NCI-H69 (cell line): ENCODE measurements around the gene IL1RAPL1.
"Not testable (repeated sequence)": the region's sequence is repeated elsewhere in the genome, so short reads cannot be mapped to it uniquely, and the experiment has no call there.

Source experiments
- DNase-seq: peaks from one replicate; lab custom pipeline; 2025; lab: John Stamatoyannopoulos, UW

IL1RAPL1 gene

DNA sequence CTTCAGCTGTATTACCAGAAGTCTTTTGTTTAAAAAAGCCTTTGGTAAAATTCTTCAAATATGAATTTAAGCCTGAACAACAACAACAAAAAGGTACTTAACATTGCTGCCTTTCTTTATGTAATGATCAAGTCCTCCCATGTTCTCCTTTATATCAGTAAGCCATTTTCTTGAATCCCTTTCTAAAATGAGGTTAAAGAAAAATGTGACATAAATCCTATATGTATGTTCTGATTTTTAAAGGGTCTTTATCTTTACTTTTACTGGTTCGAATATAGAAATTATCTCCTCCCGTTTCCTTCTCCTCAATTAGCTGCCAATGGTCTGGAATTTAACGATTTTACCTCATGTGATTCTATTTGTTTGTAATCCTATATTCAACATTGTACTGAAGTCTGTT is 522.8 kb downstream of the IL1RAPL1 start:
- no peak for DNase-seq

DNA sequence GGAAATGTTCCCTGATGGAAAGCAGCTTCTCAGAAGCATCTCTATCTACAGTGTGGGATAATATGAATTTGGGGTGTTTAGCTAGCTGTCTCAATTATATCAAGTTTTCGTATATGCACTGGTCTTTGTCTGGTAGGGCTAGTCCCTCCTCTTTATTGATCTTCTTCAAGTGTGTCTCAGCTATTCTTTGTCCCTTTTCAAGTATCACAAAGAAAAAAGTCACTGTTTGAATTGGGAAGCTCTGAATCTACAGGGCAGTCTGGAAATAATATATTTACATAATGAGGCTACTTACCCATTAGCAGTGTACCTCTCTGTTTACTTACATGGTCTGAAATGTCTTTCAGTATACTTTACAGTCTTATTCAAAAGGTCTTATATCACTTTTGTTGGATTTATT is 526.0 kb downstream of the IL1RAPL1 start:
- no peak for DNase-seq

DNA sequence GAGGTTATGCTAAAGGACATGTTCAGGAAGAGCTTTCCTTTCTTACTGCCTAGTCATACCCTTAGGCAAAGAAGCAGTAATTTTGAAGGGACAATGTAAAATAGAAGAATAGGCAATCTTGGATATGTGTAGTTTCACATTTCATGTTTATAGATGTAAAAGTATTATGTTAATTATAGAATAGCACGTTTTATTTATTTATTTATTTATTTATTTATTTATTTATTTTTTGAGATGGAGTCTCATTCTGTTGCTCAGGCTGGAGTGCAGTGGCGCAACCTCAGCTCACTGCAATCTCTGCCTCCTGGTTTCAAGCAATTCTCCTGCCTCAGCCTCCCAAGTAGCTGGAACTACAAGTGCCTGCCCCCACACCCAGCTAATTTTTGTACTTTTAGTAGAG is 535.6 kb downstream of the IL1RAPL1 start:
- DNase-seq = not testable (repeated sequence)

DNA sequence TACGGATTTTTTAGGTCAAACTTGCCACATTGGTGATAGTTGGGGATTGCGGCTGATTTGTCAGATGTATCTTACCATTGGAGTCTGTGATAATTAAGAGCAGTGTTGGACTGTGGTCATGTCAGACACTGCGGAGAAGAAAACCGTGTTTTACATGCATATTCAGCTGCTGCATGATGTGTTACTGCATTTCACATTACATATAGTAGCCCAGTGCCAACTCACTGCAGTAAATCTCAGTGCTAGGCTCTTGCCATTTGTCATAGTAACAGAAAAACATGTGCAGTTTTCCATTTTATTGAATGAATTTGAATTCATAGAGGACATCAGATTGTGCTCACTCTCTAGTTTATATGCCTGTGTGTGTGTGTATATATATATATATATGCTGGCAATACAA is 543.7 kb downstream of the IL1RAPL1 start:
- DNase-seq = no peak

DNA sequence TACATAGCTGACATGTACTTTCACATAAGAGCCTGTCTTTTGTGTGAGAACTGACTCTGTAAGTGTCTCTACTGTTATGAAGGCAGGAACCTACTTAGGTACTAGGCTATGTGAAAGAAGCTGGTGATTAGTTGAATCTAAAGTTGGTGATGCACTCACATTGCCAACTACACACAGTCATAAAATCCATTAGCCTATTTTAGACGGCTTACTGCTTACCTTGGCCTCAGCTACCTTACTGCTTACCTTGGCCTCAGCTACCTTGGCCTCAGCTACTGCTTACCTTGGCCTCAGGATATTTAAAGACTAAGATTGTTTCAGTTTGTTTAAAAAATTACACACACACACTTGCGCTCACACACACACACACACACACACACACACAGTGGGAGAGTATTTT is 549.7 kb downstream of the IL1RAPL1 start:
- DNase-seq = no peak

DNA sequence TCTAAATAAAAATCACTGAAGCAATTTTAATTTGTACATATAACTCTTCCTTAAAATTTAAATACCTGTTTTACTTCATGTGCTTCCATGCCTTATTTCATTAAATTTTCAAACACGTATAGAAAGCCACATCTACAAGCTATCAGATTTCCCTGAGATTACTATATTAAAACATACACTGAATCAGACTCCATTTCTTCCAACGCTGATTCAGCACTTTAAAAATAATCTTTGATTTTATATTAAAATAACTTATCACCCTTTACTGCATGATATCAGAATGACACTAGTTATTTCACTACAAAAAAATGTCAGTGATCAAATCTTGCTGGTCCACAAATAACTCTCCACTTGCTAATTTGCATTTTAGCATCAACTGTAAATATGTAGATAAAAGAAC is 550.8 kb downstream of the IL1RAPL1 start:
- no peak for DNase-seq

DNA sequence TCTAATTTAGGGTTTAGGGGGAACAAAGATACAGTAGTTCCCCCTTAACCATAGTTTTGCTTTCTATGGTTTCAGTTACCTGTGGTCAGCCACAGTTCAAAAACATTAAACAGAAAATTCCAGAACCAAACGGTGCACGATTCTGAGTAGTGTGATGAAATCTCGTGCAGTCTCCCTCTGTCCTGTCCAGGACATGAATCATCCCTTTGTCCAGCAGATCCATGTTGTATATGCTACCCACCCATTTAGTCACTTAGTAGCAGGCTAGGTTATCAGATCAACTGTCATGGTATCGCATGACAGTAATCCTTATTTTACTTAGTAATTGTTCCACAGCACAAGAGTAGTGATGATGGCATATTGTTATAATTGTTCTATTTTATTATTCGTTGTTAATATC is 556.1 kb downstream of the IL1RAPL1 start:
- DNase-seq = no peak

DNA sequence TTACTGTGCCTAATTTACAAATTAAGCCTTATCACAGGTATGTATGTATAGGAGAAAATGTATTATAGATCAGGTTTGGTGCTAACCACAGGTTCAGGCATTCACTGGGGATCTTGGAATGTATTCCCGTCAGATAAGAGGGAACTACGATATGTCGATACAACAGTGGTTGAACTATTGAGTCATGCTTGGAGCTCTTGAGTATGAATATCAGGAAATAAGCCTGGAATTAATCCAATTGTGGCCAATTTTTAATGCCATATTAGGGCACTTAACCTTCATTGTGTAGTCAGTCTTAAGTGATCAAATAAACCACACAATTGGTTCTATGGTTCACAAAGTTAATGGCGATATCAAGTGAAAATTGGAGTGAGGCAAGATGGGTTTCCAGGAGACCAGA is 556.5 kb downstream of the IL1RAPL1 start:
- DNase-seq = no peak

DNA sequence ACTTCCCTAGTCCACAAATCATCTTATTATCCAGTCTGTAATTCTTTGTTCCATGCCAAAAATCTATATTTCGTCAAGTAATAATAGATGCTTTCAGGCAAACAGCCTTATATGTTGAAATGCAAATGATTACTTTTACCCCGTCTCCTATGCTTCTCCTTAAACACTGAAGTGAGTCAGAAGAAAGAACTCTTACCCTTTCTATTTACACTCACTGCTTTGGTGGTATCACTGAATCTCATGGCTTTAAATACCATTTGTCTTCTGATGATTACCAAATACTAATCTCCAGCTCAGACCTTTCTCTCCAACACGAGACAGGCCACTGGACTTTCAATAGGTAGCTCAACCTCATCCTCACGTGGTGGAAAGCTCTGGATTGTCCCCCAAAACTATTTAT is 558.1 kb downstream of the IL1RAPL1 start:
- DNase-seq = no peak

DNA sequence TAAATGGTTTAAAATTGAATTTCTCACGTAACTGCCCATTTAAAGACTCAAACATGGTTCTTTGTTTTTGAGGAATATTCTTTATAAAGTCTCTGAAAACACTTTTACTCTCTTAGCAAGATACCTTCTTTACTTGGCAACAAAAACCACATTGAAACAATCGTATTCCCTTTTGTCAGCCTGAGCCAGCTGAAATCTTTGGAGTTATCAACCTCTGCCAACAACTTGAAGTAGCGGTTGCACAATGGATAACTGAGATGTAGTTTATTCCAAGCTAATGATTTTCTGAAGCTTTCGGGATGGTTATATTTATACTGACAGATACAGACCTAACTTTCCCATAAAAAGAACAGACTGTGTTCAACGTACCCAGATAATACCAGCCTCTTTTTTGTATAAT is 561.3 kb downstream of the IL1RAPL1 start:
- DNase-seq = no peak

DNA sequence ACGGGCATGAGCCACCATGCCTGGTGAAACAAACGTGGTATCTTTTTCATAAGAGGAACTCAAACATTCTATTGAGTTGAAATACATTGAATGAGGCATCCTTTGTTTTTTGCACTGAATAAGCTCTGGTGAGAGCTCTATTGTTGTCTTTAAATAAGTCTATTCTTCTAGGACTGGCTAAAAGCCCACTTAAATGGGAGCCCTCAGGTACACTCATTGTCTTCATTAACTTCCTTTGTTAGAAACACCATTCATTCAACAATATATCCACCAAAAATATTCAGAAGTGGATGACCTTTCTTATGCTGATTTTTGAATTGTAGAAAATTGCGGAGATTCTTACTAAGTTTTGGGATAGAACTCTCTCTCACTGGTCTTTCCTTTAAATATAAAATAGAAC is 568.0 kb downstream of the IL1RAPL1 start:
- DNase-seq = no peak

DNA sequence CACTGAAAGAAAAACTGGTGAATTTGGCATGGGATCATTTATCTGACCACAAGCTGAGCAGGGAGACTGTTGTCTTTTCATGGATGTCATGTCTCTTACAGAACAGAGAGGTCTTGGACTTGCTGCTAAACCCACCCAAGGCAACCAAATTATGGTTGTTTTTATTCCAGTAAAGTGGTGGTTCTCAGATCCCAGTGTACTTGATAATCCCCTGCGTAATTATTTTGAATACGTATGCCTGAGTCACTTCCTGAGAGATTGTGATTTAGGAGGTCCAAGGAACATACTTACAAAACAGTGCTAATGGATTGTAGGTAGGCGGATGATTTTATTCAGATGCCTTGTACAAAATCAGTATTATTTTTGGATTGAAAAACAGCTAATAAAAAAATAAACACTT is 585.6 kb downstream of the IL1RAPL1 start:
- DNase-seq = no peak

DNA sequence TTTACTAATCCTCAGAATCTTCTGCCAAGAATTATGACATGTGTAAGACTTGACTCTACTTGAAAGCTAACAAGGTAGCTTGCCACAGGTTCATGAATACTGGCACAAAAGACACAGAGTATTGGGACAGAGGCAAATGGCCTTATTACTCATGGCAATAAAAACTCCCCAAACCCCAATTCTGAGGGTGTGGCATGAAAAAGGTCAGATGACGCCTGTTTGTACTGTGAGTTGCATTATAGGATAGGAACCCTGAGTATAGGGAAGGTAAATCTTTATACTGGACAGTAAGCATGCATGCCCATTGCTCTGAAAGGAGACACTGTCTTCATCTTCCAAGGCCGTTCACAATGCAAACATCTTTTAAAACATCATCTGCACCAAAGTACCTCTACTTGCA is 600.0 kb downstream of the IL1RAPL1 start:
- no peak for DNase-seq

DNA sequence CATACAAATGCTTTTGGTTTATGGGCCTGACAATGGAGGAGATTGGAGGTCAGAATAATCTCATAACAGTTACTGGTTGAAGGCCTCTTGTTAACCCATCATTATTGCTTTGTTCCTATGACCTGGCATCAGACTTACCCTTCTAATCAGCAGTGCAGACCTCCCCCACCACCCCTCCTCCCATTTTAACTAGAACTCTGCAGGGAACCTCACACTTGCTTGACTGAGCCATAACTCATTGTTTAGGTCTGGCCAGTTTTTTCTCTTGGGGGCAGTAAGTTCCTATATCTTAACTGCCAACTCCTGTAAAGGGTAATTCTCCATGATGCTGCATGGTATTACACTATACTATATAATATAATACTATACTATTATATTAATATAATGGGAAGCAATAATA is 609.3 kb downstream of the IL1RAPL1 start:
- no peak for DNase-seq

DNA sequence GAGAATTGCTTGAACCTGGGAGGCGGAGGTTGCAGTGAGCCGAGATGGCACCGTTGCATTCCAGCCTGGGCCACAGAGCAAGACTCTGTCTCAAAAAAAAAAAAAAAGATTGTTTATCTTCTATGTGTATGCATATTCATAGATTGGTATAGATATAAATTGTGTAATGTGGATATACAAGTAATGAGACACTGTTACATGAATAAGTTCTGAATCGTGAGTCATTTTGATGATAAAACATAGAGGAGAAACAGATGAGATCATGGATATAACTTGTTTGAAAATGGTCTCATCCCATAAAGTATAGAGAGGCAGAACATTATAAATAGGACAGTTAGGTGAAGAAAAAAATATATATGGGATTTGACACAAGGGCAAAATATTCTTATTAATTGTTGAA is 628.0 kb downstream of the IL1RAPL1 start:
- DNase-seq = no peak

DNA sequence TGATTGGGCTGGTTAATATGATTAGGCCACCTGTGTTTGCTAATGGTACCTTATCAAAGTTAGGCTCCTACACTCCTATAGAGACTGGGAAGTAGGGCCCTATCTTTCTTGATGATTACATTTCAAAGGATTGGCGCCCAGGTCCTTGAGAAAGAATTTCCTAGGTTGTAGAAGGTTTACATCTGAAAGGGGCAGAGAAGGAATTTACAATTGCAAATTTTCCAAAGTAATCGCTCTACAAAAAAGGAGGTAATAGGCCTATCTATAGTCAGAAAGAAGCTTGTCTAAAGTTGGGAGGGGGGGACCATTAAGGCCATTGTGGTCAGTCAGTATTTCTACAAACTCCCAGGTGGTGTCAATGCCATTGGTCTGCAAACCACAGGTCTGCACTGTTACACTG is 638.4 kb downstream of the IL1RAPL1 start:
- no peak for DNase-seq

DNA sequence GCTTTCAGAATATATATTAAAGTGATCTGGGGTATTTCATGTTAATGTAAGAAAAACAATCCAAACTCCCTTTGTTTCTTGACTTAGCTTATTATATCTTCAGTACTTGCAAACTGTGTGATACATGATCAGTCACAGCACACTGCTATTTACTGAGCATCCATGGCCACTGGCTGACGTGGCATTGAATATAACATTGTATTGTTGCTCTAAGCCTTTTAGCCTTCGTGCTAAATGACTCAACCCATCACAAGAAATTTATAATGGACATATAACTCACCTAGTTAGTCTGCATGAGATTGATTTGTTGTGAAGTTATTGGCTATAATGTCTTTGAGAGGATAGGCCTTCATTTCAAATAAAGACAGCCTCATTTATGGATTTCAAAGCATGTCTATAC is 642.6 kb downstream of the IL1RAPL1 start:
- no peak for DNase-seq

DNA sequence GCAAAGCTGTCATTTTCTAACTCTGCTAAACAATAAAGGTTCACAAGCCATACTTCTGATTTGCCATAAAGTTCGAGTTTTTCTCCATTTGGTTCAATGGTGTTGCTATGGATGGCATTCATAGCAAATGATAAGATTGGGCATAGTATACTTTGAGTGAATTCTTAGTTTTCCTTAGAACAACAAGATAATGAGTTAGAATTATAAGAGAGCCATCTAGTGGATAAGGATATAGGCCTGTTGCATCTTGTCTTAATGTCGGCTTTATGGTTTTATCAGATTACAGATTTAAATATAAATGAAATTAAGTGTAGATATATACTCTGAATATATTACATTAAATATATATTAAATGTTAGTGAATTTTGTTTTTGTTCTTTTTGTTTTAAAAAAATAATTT is 644.6 kb downstream of the IL1RAPL1 start:
- no peak for DNase-seq

DNA sequence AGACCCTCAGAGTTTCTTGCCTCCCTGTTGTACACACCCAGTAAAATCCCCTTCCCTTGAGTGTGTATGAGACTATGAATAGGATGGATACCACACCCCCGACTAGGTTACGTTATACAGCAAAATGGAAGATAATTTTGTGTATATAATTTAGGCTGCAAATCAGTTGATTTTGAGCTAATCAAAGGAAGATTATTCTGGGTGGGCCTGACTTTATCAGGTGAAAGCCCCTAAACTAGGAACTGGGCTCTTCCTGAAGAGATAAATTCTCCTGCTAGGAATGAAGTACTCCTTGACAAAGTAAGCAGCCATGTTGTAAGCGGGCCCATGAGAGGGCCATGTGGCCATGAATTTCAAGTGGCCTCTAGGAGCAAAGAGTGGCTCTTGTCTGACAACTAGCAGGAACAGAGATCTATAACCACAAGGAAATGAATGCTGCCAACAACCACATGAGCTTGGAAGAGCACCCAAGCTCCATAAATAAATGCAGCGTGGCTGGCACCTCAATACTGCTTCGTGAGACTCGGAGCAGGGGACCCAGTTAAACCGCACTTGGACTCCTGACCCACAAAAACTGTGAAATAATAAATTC is 646.4 kb downstream of the IL1RAPL1 start:
- no peak for DNase-seq

DNA sequence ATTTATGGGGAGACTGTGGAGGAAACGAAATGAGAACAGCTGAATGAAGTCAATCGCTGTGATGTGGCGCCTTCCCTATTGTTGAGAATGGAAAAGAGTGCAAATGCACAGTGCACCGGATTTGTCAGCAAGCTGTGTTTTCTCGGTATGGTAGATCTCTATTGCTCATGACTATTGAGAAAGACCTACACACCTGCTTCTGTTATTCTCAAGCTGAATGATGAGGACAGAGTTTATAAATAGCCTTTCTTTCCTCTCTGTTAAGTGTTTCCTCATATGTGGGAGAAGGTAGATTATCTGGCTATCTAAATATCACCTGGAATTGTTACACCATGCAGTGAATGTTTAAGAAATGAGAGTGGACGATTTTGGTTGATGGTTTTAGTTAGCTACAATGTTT is 650.7 kb downstream of the IL1RAPL1 start:
- DNase-seq = no peak

DNA sequence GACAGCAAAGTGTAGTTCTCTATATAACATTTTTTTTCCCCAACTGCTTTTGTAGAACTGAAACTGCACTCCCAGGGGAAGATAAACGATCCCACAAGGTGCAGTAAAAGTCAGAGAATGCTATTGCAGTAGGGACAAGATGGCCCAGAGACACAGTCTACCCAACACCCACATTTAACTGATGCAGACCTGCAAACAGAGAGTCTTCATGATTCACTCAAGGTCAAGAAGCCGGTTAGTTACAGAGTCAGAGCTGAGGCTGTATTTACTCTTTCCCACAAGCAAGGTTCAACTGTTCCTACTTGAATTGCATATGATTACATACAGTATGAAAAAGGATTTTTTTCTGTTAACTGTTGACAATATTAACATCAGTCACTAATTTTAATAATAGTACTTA is 654.6 kb downstream of the IL1RAPL1 start:
- DNase-seq = no peak

DNA sequence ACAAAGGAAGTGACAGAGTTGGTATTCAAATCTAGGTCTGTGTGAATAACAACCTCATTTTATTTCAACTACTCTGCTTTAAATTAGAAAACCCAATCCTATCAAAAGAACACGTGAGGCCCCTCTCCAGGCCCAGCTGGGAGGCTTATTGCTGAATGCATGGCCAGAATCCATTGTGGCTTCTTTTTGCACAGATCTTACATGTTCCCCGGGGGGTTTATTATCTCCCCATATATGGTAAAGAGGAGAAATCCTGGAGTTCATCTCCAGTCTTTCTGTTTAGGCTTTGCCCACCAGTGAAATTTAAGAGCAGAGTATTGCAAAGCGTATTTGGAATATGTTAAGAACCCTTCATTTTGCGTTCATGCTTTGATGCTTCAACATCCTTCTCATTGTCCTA is 655.6 kb downstream of the IL1RAPL1 start:
- DNase-seq = no peak

DNA sequence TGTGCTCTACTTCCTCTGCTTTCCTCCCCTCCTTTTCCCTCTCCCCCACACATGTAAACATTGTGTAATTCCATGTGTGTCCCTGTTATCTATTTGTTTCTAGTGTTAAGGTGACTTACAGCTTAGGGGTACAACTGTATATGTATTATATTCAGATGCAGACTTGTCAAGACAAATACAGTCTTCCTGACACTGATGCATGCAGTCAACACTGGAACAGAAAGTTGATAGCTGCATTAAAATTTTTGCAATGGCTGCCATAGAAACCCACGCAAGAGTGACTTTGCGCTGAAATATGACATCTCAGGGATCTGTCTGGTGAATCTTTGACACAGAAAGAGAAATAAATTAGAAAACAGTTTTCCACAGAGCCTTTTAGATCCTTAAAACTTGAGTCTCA is 656.7 kb downstream of the IL1RAPL1 start:
- no peak for DNase-seq

DNA sequence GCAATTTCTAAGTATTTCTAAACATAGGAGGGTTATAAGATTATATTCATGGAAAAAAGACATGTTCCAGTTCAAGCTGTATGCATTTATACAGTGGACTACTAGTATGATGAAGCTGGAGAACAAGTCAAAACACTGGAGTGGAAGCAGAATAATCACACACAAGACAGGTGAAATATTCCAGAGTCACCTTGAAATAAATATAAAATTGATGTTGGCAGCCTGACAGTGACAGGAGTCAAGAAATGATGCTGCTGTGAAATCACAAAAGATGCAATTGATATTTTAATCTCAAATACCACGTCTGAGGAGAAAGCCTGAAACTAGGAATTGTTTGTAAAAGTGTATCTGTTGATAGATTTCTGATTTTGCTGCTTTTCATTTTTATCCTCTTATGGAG is 667.3 kb downstream of the IL1RAPL1 start:
- DNase-seq = no peak

DNA sequence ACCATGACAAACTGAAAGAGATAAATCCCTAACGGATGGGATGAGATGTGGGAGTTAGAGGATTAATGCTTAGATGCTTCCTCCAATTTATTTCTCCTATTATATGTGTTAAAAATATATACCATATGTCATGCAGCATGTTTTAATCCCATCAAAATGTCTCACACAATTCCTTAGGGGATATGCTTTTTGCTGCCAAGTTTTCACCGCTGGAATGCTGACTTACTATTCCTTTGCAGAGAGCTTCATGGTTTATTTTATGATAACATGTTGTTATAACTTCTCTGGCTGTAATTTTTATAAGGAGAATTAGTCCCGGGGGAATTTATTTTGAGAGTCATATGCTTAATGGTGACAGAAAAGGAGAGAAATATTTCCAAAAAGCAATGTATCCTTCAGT is 670.3 kb downstream of the IL1RAPL1 start:
- no peak for DNase-seq
